A673 (cell line): ENCODE data around the gene NRAP. TPM values are rescaled to one million over a fixed set of nuclear protein-coding genes. Genes with fewer than 3 reads are reported as not detected.

Experiments used
- BruUV-seq: library from RNA; stranded (reverse); fragments of 400-500 nt; replicated peaks from 2 replicates; lab custom pipeline; 2021; lab: Mats Ljungman, UMichigan
- CTCF ChIA-PET: fragments of 300-600 bp; sonication (Branson Sonifier 250); formaldehyde crosslinking; loops from one replicate; lab custom pipeline; 2022; ENCODE audit warnings: antibody characterized with exemption; lab: Charles Lee
- POLR2A ChIA-PET: fragments of 300-600 bp; sonication (Branson Sonifier 250); formaldehyde crosslinking; loops from one replicate; lab custom pipeline; 2022; ENCODE audit warnings: antibody characterized with exemption; ENCODE audit not compliant: low non-redundant PET; lab: Charles Lee
- DNase-seq: peaks from one replicate; pipeline ENCODE4 v3.0.0-alpha.2; 2015; ENCODE audit warnings: low spot score
- H3K27ac ChIP-seq: fragments of 200-600 bp; sonication (generic); 2 replicates; pipeline ENCODE4 v1.5.1; 2016; ENCODE audit warnings: mixed run types, low read depth, mild to moderate bottlenecking, mixed read lengths, antibody characterized with exemption, low read length; ENCODE audit not compliant: poor library complexity, severe bottlenecking
- H3K27me3 ChIP-seq: fragments of 200-600 bp; sonication (generic); replicated peaks from 2 replicates; pipeline ENCODE4 v1.6.1; 2017; ENCODE audit warnings: mixed run types, low read depth, mild to moderate bottlenecking, mixed read lengths, antibody characterized with exemption, low read length; ENCODE audit not compliant: insufficient read depth, poor library complexity
- H3K36me3 ChIP-seq: fragments of 200-600 bp; sonication (generic); 2 replicates; pipeline ENCODE4 v1.6.1; 2016; ENCODE audit warnings: mixed run types, mild to moderate bottlenecking, mixed read lengths, antibody characterized with exemption, low read length; ENCODE audit not compliant: insufficient read depth, poor library complexity, severe bottlenecking
- H3K4me1 ChIP-seq: fragments of 200-600 bp; sonication (generic); 2 replicates; pipeline ENCODE4 v1.6.1; 2017; ENCODE audit warnings: mixed run types, mild to moderate bottlenecking, mixed read lengths, antibody characterized with exemption, low read length; ENCODE audit not compliant: insufficient read depth, poor library complexity, severe bottlenecking
- H3K4me3 ChIP-seq: fragments of 200-600 bp; sonication (generic); 2 replicates; pipeline ENCODE4 v1.5.1; 2016; ENCODE audit warnings: low read depth, mixed run types, mild to moderate bottlenecking, mixed read lengths, low read length; ENCODE audit not compliant: poor library complexity, severe bottlenecking
- H3K9me3 ChIP-seq: fragments of 200-600 bp; sonication (generic); 2 replicates; pipeline ENCODE4 v1.6.1; 2016; ENCODE audit warnings: mixed run types, low read depth, mild to moderate bottlenecking, mixed read lengths, antibody characterized with exemption, low read length; ENCODE audit not compliant: poor library complexity, severe bottlenecking
- CTCF ChIP-seq: fragments of 300-800, 200-600 bp; sonication (generic); conservative IDR thresholded peaks from 2 replicates; pipeline ENCODE4 v1.5.1; 2017; ENCODE audit warnings: low read depth, mild to moderate bottlenecking, antibody characterized with exemption, low read length, moderate library complexity, mixed read lengths
- EZH2 ChIP-seq: fragments of 200-600 bp; sonication (generic); IDR thresholded peaks from 2 replicates; pipeline ENCODE4 v1.6.1; 2017; ENCODE audit warnings: borderline replicate concordance, low read depth, mild to moderate bottlenecking, mixed read lengths, antibody characterized with exemption, low read length; ENCODE audit not compliant: poor library complexity, severe bottlenecking
- intact Hi-C: fragments of 100-400 bp; cut with micrococcal nuclease; formaldehyde crosslinking; loops from one replicate; pipeline ENCODE4 v1.10.0; 2022; ENCODE audit not compliant: unreplicated experiment
- total RNA-seq: library from RNA; stranded (reverse); gene quantifications from 2 replicates; pipeline ENCODE4 v1.2.3, GENCODE V29; 2021

Gene NRAP
- total RNA-seq, 1 experiment from 2014 or later = 0.34 TPM

- Histone ChIP-seq H3K4me3 (no peak overlapping the region), H3K4me1 (no peaks in the 10 kb centered on the region), H3K36me3 (no peaks in the 10 kb centered on the region), H3K27me3 (no peaks in the 10 kb centered on the region), H3K27ac (no peak overlapping the region), H3K9me3 (no peaks in the 10 kb centered on the region)
- ChIA-PET CTCF (no interaction called here), POLR2A (no interaction called here)
- intact Hi-C loops = no loop called here
- no peak for DNase-seq
- TF ChIP-seq EZH2 (no peak), CTCF (no peak)
- BruUV-seq = no TSS peak
Observed at GRCh38 chr10:113620511-113620910, 43.3 kb downstream of the NRAP start.

- Histone ChIP-seq H3K27me3 (no peaks in the 10 kb centered on the region), H3K4me3 (no peak overlapping the region), H3K27ac (no peak overlapping the region), H3K4me1 (no peaks in the 10 kb centered on the region), H3K9me3 (no peaks in the 10 kb centered on the region), H3K36me3 (no peaks in the 10 kb centered on the region)
- POLR2A ChIA-PET = no interaction called here
- CTCF ChIA-PET = no interaction called here
- BruUV-seq = no TSS peak
- intact Hi-C loops = no loop called here
- TF ChIP-seq CTCF (no peak), EZH2 (no peak)
- no peak for DNase-seq
Observed at GRCh38 chr10:113619401-113619800, 44.4 kb downstream of the NRAP start.

GRCh38 chr10:113618338-113618737 lies 45.5 kb downstream of the NRAP start:
- CTCF ChIA-PET = no interaction called here
- no peaks in the 10 kb centered on the region for H3K4me1 ChIP-seq
- BruUV-seq = no TSS peak

More at GRCh38 chr10:113618338-113618737, 45.5 kb downstream of the NRAP start:
- intact Hi-C loops = no loop called here
- Histone ChIP-seq H3K4me3 (no peak overlapping the region), H3K36me3 (no peaks in the 10 kb centered on the region), H3K27ac (no peak overlapping the region), H3K27me3 (no peaks in the 10 kb centered on the region), H3K9me3 (no peaks in the 10 kb centered on the region)
- DNase-seq = no peak
- TF ChIP-seq EZH2 = no peak
- no peak for TF ChIP-seq CTCF
- POLR2A ChIA-PET = no interaction called here
